Pancreas (tissue), 10 donors: ENCODE results near the gene SLIT3. TPM values are rescaled to one million over a fixed set of nuclear protein-coding genes. Genes with fewer than 3 reads are reported as not detected.

Experiments used
- ATAC-seq, 4 donors: fragments of 200-7000 bp; cut with Tn5 transposase; one replicate each; pipeline versions ENCODE4 v1.8.0 to v1.9.1; 2020; ENCODE audit warnings: mild to moderate bottlenecking in 4 of 4, moderate library complexity in 4 of 4
- DNase-seq, 6 donors: peaks; one replicate each; pipeline ENCODE4 v3.0.0-alpha.2; 2020
- FAIRE-seq: peaks from 2 replicates; lab custom pipeline; 2012; peaks lifted over from hg19 to GRCh38; lab: Jason Lieb, UNC
- H3K27ac ChIP-seq, 4 donors: fragments of 200-600 bp; sonication (generic); 1 replicate in 3 of 4; 2 replicates in 1 of 4; pipeline versions ENCODE4 v1.5.0 to v1.8.0; 2020
- H3K27me3 ChIP-seq, 4 donors: fragments of 200-600 bp; one replicate each; pipeline ENCODE4 v1.8.0; 2021
- H3K36me3 ChIP-seq, 3 donors: fragments of 200-600 bp; sonication (generic) in 1 of 3; one replicate each; pipeline versions ENCODE4 v1.5.0 to v1.8.0; 2020 to 2021
- H3K4me1 ChIP-seq, 3 donors: fragments of 200-600 bp; one replicate each; pipeline ENCODE4 v1.8.0; 2021
- H3K4me3 ChIP-seq, 4 donors: fragments of 200-600 bp; sonication (generic) in 2 of 4; one replicate each; pipeline versions ENCODE4 v1.5.0 to v1.8.0; 2020 to 2021
- H3K9me3 ChIP-seq, 4 donors: fragments of 200-600 bp; one replicate each; pipeline ENCODE4 v1.8.0; 2021
- CTCF ChIP-seq, 4 donors: fragments of 200-600 bp; sonication (generic) in 3 of 4; IDR thresholded peaks; one replicate each; pipeline versions ENCODE4 v1.5.0 to v1.8.0; 2021; ENCODE audit warnings: antibody characterized with exemption in 4 of 4
- WGBS, 2 donors: extraction: QIAGEN DNeasy Blood & Tissue Kit; methylation state at CpG; one replicate each; pipeline ENCODE4 v1.1.7; 2013; 5-methylcytosine and 5-hydroxymethylcytosine counted together
- intact Hi-C, 3 donors: fragments of 100-400 bp; cut with DNase I; formaldehyde crosslinking; loops; one replicate each; pipeline versions ENCODE4 v1.11.1 to v1.14.2; 2022
- polyA plus RNA-seq, 2 donors: library from polyadenylated mRNA; stranded (reverse); fragments of 200-250 nt; gene quantifications; one replicate each; pipeline ENCODE4 v1.2.3, GENCODE V29; 2013
- total RNA-seq, 6 donors: library from RNA; stranded (reverse); fragmentation: NEBNext Ultra II Directional in 4 of 6; extraction: Animal tissue kit (Norgen Biotek cat#: 25700) in 4 of 6; gene quantifications; one replicate each; pipeline versions ENCODE4 v1.2.1 to v1.2.4, GENCODE V29; 2021 to 2023
- donor health status: healthy with polysubstance abuse.
- donor health status: DM: no; HTN: no; CAD: no; lungs with moderate emphysema.
- donor health status: DM: no; HTN: no; CAD: no.
- donor health status: control.
- donor health status: control.
- donor health status: Bipolar disorder and iron deficiency.
- donor health status: DM: yes; HTN: yes; CAD: no.
- donor health status: DM: no; HTN: no; CAD: no.
- donor health status: DM: no; HTN: no; CAD: no.
- donor health status: DM: yes; HTN: yes; CAD: no.

Gene SLIT3
- total and polyA plus RNA-seq, 8 donors = 1.1 to 11.4 (median 2.1) TPM

DNA sequence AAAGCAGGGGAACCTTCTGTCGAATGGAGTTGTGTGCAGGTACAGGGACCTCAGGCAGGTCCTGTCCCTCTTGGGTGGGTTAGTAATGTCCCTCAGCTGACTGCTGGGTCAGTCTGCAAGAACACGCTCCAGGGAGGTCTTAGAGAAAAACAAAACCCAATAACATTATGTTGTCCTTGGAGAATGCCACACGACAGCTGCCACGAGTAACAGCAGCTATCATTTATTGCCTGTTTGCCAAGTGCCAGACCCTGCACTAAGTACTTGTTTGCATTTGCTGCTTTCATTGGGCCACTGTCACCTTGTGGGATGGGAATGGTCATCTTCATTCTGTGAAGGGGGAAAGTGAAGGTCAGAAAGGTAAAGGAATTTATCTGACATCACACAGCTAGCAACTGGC, 310.3 kb downstream of the SLIT3 start:
- no peak for TF ChIP-seq CTCF (IDR thresholded peaks at IDR 0.05)
- Histone ChIP-seq H3K4me3 (no peak overlapping the region), H3K36me3 (no peaks in the 10 kb centered on the region), H3K27ac (no peak overlapping the region), H3K27me3 (peaks cover 0 to 12% (median 0%) of the 10 kb centered on the region in 4 donors), H3K4me1 (no peaks in the 10 kb centered on the region), H3K9me3 (no peaks in the 10 kb centered on the region)
- ATAC-seq (no peak), DNase-seq (no peak), FAIRE-seq (no peak)
- 45 to 56% methylated on average over 4 of the region's 4 CpGs for WGBS, 2 donors
- intact Hi-C loops = loop anchor here in 2 of 3 donors (10.0 kb wide), 3 partner anchors 204 to 314 kb away; partner anchors contain the start of gene SLIT3 (in 1 of the 2)

- H3K36me3 ChIP-seq = no peaks in the 10 kb centered on the region
- ATAC-seq (no peak), DNase-seq (no peak), FAIRE-seq (no peak)
- no peaks in the 10 kb centered on the region for H3K4me1 ChIP-seq
- H3K4me3 ChIP-seq = no peak overlapping the region
- no peaks in the 10 kb centered on the region for H3K9me3 ChIP-seq
- intact Hi-C loops = loop anchor here in 2 of 3 donors (10.0 kb wide), 3 partner anchors 205 to 315 kb away; partner anchors contain the start of gene SLIT3 (in 2 of the 2)
- TF ChIP-seq CTCF (IDR thresholded peaks at IDR 0.05) = no peak
- peaks cover 0 to 12% (median 0%) of the 10 kb centered on the region in 4 donors for H3K27me3 ChIP-seq
- H3K27ac ChIP-seq = no peak overlapping the region
- WGBS, 2 donors = 33 to 45% methylated on average over 8 of the region's 8 CpGs
These were observed 311.0 kb downstream of the SLIT3 start for GRCh38 chr5:168989731-168990505.

GRCh38 chr5:168988699-168989098, 312.2 kb downstream of the SLIT3 start:
- Histone ChIP-seq H3K27me3 (peaks cover 0 to 12% (median 0%) of the 10 kb centered on the region in 4 donors), H3K9me3 (no peaks in the 10 kb centered on the region), H3K4me1 (no peaks in the 10 kb centered on the region), H3K4me3 (no peak overlapping the region), H3K36me3 (no peaks in the 10 kb centered on the region), H3K27ac (no peak overlapping the region)
- intact Hi-C loops = loop anchor here in 1 of 3 donors (10.0 kb wide), 1 partner anchor 316 kb away; the partner anchor contains the start of gene SLIT3
- 55 to 62% methylated on average over 2 of the region's 2 CpGs for WGBS, 2 donors
- FAIRE-seq = no peak
- no peak for TF ChIP-seq CTCF (IDR thresholded peaks at IDR 0.05)
- DNase-seq = no peak
- no peak for ATAC-seq

DNA sequence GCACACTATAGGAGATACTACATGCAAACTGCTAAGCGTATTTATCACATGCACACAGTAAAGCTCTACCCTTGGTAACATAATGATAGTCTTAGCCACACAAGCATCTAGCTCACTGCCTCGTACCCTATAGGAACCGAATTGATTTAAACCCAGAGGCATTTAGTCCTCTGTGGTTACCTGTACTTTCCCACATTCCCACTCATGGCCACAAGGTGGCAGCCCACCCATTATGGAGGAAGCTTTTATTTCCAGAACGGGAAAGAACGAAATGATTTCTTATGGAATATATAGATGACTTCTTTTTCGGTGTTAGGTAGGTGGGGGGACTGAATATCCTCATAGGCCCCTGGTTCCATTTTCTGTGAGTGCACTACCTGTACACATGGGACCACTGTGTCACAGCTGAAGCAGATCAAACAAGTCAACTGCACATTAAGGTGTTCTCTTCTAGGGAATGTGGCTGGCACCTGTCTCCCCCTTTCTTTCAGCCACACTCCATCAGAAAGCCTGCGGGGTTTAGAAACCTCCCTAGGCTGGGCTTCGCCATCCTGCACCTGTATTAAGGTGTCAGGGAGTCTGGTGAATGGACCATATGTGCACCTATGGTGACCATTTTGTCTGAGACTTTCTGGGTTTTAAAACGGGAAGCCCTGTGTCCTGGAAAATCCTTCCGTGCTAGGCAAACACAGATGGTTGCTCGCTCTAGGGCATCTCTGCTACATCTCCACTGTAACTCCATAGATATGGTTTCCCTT, 313.2 kb downstream of the SLIT3 start:
- DNase-seq (peak; percentile 31 to 89 (median 70)), FAIRE-seq (no peak), ATAC-seq (peak; percentile 56 to 95 (median 86))
- peak; percentile 75 to 90 (median 82) for TF ChIP-seq CTCF (IDR thresholded peaks at IDR 0.05)
- Histone ChIP-seq H3K36me3 (no peaks in the 10 kb centered on the region), H3K27me3 (peaks cover 0 to 12% (median 0%) of the 10 kb centered on the region in 4 donors), H3K4me3 (no peak overlapping the region), H3K27ac (no peak overlapping the region), H3K4me1 (no peaks in the 10 kb centered on the region), H3K9me3 (no peaks in the 10 kb centered on the region)
- 15 to 18% methylated on average over 11 of the region's 11 CpGs for WGBS, 2 donors
- intact Hi-C loops = loop anchor here in 1 of 3 donors (10.0 kb wide), 1 partner anchor 317 kb away; the partner anchor contains the start of gene SLIT3
